Pons (tissue), 1 donor: Measurements from ENCODE around the gene MLLT1.

Experiments used
- DNase-seq: peaks from one replicate; pipeline ENCODE4 v3.0.0-alpha.2; 2016; ENCODE audit warnings: low spot score

The MLLT1 gene

DNA sequence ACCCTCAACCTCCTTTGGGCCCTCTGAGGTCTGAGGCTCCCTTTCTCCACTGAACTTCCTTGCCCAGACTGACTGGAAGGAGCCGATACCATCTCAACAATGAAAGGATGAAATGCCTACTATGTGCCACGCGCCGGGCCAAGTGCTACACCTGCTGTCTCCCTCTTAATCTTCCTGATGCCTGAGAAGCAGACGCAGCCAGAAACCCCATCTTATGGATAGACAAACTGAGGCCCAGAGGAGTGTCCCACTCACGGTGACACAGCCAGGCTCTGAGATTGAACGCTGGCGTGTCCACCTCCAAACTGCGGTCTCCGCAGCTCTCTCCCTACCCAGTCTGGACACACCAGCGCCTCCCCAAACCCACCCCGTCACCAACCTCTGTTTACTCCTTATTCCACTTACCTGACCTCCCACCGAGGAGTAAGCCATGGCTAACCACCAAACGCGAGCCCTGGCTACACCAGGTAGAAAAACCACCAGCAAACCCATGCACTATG is 20.9 kb downstream of the MLLT1 start:
- DNase-seq, result no peak

DNA sequence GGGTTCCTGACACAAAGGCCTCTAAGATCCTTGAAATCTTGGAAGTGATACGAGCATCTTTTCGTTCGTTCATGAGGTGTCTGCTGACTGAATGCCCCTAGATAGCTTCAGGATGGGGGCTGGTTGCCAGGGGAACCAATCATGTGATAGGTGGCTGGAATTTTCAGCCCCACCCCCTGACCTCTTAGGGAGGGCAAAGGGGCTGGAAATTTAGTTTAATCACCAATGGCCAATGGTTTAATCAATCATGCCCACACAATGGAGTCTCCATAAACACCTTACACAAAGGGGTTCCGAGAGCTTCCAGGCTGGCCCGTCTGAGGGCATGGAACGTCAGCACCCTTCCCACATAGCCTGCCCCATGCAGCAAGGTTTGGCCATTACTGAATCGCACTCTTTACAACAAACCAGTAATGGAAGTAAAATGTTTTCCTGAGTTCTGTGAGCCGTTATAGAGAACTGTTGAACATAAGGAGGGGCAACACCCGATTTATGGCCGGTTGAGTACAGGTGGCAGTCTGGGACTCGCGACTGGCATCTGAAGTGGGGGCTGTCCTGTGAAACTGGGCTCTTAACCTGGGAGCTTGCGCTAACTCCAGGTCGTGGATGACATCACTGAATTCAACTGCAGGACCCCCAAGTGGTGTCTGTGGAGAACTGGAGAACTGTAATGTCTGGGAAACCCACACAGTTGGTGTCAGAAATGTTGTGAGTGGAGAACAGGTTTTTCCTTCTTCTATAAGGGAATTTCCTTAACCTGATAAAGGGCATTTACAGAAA is 25.6 kb downstream of the MLLT1 start:
- DNase-seq, result no peak

DNA sequence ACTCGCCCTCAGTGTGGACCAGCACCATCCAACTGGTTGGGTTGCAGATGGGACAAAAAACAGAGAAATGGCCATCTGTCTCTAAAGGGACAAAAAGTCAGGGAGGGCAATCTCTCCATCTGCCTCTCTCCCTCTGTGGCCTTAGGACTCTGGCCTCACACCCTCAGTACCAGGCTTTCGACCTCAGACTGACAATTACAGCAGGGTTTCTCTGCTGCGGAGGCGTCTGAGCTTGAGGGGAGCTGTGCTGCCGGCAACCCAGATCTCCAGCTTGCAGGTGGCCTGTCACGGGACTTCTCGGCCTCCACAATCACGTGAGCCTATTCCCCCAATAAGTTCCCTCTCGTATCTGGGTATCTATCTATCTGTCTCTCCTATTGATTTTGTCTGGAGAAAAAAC is 27.7 kb downstream of the MLLT1 start:
- DNase-seq, result no peak

DNA sequence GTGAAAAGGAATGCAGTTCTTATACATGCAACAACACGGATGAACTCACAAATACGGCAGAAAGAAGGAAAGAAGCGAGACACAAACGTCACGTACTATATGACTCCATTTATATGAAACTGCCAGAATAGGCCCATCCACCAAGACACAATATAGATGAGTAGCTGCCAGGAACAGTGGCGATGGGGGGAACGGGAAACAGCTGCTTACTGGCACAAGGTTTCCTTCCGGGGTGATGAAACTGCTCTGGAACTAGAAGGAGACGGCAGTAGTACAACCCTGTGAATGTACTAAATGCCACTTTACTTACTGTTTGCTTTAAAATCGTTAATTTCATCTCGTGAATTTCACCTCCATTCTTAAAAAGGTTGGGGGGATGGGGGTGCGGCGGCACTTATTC is 28.9 kb downstream of the MLLT1 start:
- DNase-seq, result no peak

DNA sequence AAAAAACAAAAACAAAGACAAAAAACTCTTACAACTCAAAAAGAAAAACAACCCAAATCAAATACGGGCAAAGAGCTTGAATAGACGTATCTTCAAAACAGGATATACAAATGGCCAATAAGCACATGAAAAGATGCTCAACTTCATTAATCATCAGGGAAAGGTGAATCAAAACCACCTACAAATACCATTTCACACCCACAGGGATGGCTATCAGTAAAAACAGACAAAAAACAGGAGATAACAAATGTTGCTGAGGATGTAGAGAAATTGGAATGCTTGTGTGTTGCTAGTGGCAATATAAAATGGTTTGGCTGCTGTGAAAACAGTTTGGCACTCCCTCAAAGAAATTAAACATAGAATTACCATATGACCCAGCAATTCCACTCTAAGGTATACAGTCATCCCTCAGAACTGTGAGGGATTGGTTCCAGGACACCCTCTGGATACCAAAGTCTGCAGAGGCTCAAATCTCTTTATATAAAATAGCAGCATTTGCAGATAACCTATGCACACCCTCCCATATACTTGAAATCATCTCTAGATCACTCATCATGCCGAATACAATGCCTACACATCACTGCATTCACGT is 29.7 kb downstream of the MLLT1 start:
- DNase-seq, result no peak

DNA sequence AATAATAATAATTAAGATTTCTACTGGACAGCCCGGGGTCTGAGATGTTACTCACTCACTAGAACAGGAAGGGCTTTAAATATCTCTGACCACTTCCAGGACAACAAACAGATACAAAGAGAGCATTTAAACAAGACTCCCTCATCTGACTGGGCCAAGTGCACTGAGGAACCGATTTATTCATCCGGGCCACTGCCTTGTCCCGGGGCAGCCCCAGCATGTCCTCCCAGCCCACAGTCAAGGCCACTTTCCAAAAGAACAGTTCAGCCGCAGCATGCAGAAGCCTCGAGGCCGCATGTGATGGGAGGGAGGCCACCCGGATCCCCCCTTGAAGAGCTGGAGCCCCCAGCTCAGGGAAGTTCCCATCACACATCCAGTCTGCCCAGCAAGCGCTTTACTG is 30.5 kb downstream of the MLLT1 start:
- DNase-seq, result peak; percentile 90

DNA sequence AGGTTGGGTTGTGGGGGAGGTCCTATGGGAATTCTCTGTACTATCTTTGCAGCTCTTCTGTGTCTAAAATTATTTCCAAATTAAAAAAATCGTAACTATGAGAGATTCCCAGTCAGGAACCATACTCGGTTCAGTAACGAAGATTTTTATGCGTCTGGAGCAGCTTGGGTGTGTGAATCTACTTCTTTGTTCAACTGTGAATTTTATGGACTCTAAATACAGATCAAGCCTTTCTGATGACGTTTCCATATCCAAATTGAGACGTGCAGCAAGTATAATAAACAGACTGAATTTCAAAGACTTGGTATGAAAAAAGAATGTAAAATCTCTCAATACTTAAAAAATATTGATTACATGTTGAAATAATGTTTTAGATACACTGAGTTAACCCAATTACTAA is 30.9 kb downstream of the MLLT1 start:
- DNase-seq, result no peak

DNA sequence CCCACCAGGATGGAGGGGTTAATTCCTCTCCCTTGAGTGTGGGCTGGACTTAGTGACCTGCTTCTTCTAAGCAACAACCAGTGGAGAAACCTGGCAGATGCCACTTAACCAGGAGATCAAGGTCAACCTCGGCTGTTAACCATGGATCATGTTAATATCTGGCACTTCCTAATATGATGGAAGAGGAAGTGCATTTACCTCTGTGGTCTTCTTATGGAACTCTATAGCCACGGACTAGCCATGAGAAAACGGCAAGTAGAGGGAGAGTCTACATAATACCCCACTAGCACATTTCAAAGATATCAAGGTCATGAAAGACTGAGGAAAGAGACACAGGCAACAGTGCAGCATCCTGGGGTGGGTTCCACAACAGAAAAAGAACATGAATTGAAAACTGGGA is 31.4 kb downstream of the MLLT1 start:
- DNase-seq, result no peak

DNA sequence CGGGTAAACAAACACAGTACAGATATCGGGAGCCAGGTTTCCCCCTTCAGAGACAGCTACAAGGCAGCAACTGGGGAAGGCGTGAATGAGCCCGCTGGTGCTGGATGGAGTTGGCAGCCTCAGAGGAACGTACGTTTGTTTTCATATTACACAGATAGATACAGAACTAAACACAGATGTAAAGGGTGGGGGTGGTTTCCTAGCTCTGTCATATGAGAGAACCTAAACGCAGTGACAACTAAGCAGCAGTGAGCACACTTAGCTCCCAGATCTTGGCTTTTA is 32.8 kb downstream of the MLLT1 start:
- no peak for DNase-seq

DNA sequence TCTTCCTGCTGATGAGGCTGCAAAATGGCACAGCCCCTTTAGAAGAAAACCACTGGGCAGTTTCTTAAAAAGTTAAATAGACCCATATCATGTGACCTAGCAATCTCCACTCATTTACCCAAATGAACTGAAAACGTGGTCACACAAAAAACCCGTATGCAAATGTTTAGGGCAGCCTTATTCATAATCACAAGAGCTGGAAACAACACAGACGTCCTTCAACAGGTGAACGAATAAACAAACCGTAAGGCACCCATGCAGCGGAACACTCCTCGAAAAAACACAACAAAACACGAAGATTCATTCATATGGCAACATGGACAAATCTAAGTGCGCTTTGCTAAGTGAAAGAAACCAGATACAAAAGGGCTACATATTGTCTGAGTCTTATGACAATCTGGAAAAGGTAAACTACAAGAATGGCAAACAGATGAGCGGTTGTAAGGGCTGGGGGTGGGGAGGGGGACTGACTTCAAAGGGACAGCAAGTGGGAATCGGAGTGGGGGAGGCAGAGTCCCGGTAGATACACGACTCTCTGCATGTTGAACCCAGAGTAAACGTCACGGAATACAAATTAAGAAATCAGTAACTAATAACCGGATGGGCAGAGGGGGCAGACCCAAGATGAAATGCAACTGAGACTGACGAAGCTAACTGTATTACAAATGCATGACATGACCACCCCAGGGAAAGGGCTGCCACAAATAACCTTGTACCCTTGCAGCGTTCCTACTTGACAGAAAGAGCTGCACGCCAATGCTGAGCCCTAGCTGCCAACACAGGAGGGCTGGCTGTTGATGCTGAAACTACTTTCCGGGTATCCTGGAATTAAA is 33.4 kb downstream of the MLLT1 start:
- no peak for DNase-seq

DNA sequence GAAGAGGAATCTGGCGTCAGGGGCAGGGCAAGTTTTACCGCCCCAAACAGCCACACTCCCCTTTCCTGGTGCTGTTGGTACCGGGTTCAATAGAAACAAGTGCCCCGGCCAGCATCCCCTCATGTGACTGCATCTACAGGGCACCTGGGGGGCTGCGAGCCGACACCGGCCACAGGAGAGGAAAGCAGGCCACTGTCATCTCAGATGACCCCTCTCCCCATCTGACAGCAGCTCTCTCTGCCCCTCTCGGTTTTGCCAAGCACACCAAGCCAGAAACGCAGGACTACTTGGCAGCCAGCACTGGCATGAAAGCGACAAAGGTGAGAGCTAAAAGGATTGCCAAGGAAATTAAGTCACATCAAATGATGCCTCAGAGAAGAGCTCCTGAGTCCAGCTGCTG is 37.1 kb downstream of the MLLT1 start:
- DNase-seq, result no peak

DNA sequence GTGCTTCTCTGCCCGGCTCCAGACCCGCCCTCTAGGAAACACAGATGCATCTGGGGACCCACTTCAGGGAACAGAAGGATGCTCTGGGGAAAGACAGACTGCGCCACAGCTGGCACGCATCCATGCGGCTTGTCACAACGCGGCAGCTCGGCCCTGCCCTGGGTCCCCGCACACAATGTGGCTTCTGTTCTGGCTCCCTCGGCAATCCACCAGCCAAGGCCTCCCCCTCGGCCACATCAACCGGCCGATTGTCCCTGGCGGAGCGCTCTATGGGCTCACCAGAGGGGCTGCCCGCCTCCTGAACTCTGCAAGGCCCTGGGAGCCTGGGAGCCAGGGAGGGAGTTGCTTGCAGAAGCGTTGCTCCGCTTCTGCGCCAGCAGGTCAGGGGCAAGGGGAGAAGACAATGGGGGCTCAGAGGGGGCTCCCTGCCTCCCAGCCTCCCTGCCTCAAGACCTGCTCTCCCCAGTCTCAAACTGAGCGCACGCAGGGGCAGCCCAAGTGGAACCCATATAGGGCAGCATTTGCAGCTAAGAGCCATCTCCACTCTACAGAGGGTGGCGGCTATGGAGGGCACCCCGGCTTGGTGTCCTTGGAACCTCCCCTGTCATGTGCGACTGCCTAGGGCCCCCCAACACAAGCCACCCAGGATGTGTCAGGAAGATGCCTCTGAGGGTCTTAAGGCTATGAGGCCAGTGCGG is 37.9 kb downstream of the MLLT1 start:
- peak; percentile 96 for DNase-seq

DNA sequence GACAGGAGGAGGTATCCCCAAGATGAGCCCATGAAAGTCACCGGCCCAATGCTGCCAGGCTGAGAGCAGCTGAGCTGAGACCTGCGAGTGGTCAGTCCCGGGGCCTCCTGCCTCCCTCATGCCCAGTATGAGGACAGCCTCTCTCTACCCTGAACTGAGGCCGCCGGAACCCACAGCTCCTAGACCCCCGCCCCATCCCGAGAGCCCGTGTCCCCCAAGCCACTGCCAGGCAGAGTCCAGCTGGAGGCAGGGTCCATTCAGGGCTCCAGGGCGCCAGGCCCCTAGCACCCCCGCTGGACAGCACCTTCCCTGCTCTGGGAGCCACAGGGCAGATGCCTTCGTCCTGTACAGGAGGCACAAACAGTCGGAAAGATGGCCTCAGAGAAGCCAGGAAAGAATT is 38.7 kb downstream of the MLLT1 start:
- no peak for DNase-seq

DNA sequence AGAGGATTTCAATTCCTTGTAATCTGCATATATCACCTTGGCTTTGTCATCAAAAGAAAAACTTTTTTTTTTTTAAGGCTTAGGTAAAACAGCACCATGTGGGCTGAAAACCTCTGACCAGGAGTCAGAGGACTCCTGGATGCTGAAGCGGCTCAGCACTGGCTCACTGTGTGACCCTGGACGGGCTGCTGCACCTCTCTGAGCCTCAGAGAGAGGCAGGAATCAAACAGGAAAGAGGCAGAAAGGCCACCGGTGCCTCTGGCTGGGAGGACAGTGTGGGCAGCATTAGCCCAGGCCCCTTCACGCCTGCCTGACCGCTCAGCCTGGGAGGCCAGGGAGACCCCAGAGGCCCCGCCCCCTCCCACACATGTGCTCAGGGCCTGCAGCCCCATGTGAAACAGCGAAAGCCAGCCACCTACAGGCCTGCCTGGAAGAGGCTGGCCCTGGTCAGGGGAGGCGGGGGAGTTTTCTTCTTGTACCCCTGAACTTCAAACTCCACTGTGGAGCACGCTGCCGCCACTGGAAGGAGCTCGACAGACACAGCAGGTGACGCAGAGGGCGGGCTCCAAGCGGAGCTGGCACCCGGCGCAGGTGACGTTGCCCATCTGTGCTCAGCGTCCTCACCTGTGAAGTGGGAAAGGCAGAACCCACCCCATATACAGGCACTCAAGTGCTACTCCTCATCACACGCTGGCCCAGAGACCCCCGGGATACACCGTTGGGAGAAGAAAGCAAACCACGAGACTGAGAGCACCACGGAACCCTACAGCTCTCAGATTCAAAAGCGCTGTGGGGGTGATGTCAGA is 39.7 kb downstream of the MLLT1 start:
- DNase-seq, result no peak

DNA sequence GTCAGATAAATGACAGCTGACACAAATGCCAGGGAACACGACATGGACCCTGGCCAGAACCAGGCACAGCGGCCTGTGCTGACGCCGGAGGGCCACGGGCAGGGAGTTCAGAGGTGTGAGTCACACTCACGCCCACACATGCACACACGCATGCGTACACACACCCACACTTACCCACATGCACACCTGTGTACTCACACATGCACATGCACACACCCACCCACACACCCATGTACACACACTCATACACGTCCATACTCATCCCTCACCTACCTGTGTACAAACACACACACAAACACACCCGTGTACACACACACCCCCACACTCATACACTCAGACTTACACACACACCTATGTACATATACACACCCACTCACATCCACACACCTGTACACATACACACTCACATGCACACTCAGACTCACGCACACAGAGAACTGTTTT is 40.4 kb downstream of the MLLT1 start:
- no peak for DNase-seq

DNA sequence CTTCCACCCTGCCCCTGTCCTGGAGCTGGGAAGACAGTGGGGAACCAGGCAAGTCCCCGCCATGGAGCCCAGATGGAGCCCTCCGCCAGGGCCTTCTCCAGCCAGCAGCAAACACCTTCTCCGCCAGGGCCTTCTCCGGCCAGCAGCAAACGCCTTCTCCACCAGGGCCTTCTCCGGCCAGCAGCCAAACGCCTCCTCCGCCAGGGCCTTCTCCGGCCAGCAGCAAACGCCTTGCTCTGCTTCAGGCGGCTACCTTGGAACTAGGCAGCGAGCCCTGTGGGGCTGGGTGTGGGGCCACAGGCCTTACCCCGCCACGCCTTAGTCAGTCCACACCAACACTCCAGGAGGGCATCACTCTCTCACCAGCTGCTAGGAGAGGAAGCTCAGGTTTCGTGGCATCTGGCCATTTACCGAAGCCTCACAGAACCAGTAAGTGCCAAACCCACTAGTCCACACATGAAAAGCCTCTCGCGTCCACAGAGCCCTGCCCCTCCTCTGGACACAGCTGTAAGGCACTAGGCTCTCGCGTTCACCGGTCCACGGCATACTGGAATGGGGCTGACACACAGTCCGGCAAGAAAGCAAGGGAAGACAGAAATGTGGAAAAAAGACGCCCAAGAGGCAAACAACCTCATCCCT is 41.0 kb downstream of the MLLT1 start:
- no peak for DNase-seq

DNA sequence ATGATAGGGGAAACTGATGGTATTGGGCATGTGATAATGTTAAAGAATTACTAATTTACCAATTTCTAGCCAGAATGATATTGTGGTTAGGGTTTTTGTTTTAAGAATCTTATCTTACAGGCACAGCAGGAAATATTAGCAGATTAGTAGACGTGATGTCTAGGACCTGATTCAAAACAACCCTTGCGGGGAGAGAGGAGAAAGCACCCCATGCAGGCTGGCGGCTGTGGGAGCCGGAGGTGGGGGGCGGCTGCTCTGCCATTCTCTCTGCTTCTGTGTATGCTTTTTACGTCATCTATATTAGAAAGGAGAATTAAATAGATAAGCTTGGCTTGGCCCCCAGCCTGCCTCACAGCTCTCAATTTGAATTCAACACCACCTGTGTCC is 41.5 kb downstream of the MLLT1 start:
- no peak for DNase-seq

DNA sequence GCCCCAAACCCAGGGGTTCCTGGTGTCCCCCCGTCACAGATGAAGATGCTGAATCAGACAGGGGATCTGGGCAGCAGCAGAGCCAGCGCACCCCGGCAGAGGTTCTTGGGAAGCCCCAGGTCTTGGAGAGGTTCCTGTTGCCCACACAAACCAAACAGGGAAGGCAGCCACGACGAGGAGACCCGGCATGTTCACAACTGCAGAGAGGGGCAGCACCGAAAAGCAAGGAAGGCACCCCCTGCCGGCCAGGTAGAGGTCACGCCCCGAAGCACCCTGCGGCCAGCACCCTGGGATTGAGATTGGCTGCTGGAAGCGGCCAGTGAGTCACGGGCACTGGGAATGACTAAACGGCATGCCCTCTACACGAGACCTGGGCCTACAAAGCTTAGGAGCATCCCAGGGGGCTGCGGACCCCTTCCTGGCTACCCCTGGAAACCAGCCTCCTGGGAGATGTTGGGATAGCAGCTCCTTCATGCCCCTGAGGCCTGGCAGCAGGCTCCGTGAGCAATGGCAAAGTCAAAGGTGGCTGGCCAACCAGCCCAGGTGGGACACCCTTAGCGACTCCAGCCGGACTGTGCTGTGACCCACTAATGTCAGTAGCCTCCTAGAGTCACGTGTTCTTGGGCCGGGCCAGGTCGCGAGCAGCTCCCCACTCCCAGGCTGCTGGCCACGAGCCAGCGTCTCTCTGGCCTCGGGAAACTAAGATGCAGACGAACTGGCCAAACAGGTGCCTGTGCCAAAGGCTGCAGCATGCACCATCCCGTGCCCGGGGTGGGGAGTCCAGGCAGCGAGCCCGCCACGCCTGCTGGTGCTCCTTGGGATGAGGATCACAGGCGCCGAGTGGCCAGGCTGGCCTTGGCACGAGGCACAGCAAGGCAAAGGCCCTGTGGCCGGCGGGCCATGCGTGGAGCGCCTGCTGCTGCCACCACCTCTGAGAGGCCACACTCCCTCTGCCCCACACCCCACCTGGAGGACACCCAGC is 43.2 kb downstream of the MLLT1 start:
- no peak for DNase-seq

DNA sequence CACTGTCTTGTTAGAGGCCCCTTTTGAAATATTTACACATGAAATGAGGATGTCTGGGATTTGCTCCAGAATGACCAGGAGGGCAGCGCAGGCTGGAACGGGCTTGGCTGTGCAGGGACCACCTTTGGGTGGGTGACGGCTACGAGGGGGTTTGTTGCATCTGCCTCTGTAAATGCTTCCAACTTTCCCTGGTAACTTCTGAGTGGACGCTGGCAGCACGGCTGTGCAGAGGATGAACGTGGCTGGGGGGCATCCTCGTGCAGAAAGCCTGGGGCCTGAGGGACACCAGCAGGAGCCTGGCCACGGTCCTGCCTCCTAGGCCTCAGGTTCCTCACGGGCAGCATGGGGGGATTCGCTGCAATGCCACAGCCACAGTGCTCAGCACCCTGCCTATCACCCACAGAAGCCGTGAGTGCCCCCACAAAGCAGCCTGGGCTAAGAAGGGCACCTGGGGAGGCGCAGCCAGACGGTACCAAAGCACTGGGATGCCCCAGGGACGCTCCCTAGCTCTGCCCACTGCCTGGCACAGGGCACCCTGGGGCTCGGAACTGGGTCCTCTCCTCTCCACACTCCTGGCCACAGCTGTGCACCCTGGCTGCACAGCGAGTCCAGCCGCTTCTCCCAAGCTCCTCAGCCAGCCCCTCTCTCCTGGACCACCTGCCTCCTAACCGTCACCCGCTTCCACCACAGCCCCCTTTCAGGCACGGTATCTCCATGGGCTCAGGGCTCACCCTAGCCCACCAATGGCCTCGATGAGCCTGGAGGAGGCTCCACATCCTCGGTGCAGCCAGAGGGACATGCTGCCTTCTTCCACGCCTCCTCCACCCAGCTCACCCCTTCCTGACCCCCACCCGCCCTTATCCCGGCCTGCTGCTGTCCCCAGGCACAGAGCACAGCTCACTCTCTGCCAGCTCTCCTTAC is 44.5 kb downstream of the MLLT1 start:
- DNase-seq, result no peak
